H1 (cell line): Measurements from ENCODE around the gene WSCD2. TPM values are rescaled to one million over a fixed set of nuclear protein-coding genes. Genes with fewer than 3 reads are reported as not detected.

Experiments
- CTCF ChIA-PET: fragments of 300-600 bp; sonication (Branson Sonifier 250); formaldehyde crosslinking; loops from one replicate; lab custom pipeline; 2021; ENCODE audit not compliant: partially characterized antibody; lab: Charles Lee
- POLR2A ChIA-PET: fragments of 300-600 bp; sonication (Branson Sonifier 250); formaldehyde crosslinking; loops from one replicate; lab custom pipeline; 2021; ENCODE audit warnings: inconsistent platforms; ENCODE audit not compliant: partially characterized antibody; lab: Charles Lee
- DNase-seq, 2 experiments: peaks; one replicate each; pipeline versions ENCODE4 v3.0.0 to v3.0.0-alpha.2; 2010 to 2022; ENCODE audit warnings: low spot score in 2 of 2, low read depth in 1 of 2, mixed read lengths in 1 of 2
- FAIRE-seq: peaks from 2 replicates; lab custom pipeline; 2011; peaks lifted over from hg19 to GRCh38; lab: Jason Lieb, UNC
- H2AFZ ChIP-seq: 2 replicates; pipeline ENCODE4 v1.8.1; 2012; ENCODE audit warnings: low read length, inconsistent platforms
- H2AK5ac ChIP-seq: 2 replicates; pipeline ENCODE4 v1.6.1; 2013; ENCODE audit warnings: low read depth, low read length
- H2BK120ac ChIP-seq: replicated peaks from 2 replicates; pipeline ENCODE3; 2013; ENCODE audit warnings: low read depth, low read length, inconsistent platforms
- H2BK12ac ChIP-seq: 2 replicates; pipeline ENCODE4 v1.6.1; 2013; ENCODE audit warnings: low read depth, low read length
- H2BK15ac ChIP-seq: 2 replicates; pipeline ENCODE4 v1.6.1; 2013; ENCODE audit warnings: low read length
- H2BK20ac ChIP-seq: 2 replicates; pipeline ENCODE4 v1.6.1; 2013; ENCODE audit warnings: low read length
- H2BK5ac ChIP-seq: 2 replicates; pipeline ENCODE4 v1.6.1; 2013; ENCODE audit warnings: low read depth, low read length
- H3K14ac ChIP-seq: 2 replicates; pipeline ENCODE4 v1.6.1; 2013; ENCODE audit warnings: inconsistent platforms; ENCODE audit not compliant: insufficient read length
- H3K18ac ChIP-seq: 2 replicates; pipeline ENCODE4 v1.6.1; 2013; ENCODE audit warnings: low read length; ENCODE audit errors: extremely low read depth
- H3K23ac ChIP-seq: 2 replicates; pipeline ENCODE4 v1.6.1; 2013; ENCODE audit warnings: inconsistent platforms; ENCODE audit not compliant: insufficient read length
- H3K23me2 ChIP-seq: 2 replicates; pipeline ENCODE4 v1.6.1; 2013; ENCODE audit warnings: low read depth, low read length
- H3K27ac ChIP-seq: 2 replicates; pipeline ENCODE4 v1.6.1; 2011; ENCODE audit warnings: low read depth, low read length, inconsistent platforms
- H3K27me3 ChIP-seq, 4 experiments: replicated peaks in 1 of 4; 1 replicate in 1 of 4; 2 replicates in 3 of 4; pipeline versions ENCODE4 v1.6.1 to v1.8.1; 2011 to 2013; ENCODE audit warnings: low read length in 3 of 4, mild to moderate bottlenecking in 3 of 4, inconsistent platforms in 2 of 4, mixed read lengths in 2 of 4, moderate library complexity in 1 of 4; ENCODE audit not compliant: control insufficient read depth in 3 of 4, insufficient read depth in 3 of 4; ENCODE audit errors: extremely low read depth in 1 of 4
- H3K36me3 ChIP-seq, 4 experiments: 2 replicates each; pipeline versions ENCODE4 v1.6.1 to v1.8.1; 2011 to 2013; ENCODE audit warnings: mild to moderate bottlenecking in 4 of 4, low read length in 3 of 4, moderate library complexity in 2 of 4, control low read depth in 1 of 4, inconsistent platforms in 1 of 4; ENCODE audit not compliant: insufficient read depth in 4 of 4, control insufficient read depth in 2 of 4
- H3K4ac ChIP-seq: replicated peaks from 2 replicates; pipeline ENCODE3; 2013; ENCODE audit warnings: low read length, low read depth, mixed read lengths, inconsistent platforms; ENCODE audit not compliant: insufficient read length
- H3K4me1 ChIP-seq, 4 experiments: replicated peaks in 1 of 4; 1 replicate in 1 of 4; 2 replicates in 3 of 4; pipeline versions ENCODE4 v1.6.1 to v1.8.1; 2011 to 2013; ENCODE audit warnings: low read length in 3 of 4, inconsistent platforms in 2 of 4, mixed read lengths in 1 of 4; ENCODE audit not compliant: insufficient read depth in 4 of 4, control insufficient read depth in 3 of 4
- H3K4me2 ChIP-seq, 2 experiments: 2 replicates each; pipeline versions ENCODE4 v1.6.1 to v1.8.1; 2011 to 2013; ENCODE audit warnings: low read depth in 2 of 2, low read length in 2 of 2, control low read depth in 1 of 2, inconsistent platforms in 1 of 2, mild to moderate bottlenecking in 1 of 2; ENCODE audit not compliant: insufficient read depth in 1 of 2
- H3K4me3 ChIP-seq, 4 experiments: fragments of 200-600, 300-600 bp in 1 of 4; sonication (generic), shearing (Covaris generic), sonication (Bioruptor Twin) in 1 of 4; 2 replicates each; pipeline versions ENCODE4 v1.5.1 to v1.8.1; 2011 to 2016; ENCODE audit warnings: low read length in 4 of 4, low read depth in 3 of 4, control low read depth in 2 of 4, inconsistent platforms in 2 of 4, mild to moderate bottlenecking in 2 of 4, mixed read lengths in 1 of 4, moderate library complexity in 1 of 4; ENCODE audit not compliant: insufficient read depth in 2 of 4; ENCODE audit errors: extremely low read depth in 1 of 4
- H3K56ac ChIP-seq: replicated peaks from 2 replicates; pipeline ENCODE3; 2013; ENCODE audit warnings: low read depth, mild to moderate bottlenecking, mixed read lengths, low read length, inconsistent platforms; ENCODE audit not compliant: insufficient read length
- H3K79me1 ChIP-seq: 2 replicates; pipeline ENCODE4 v1.6.1; 2013; ENCODE audit warnings: low read depth, low read length, control low read depth
- H3K79me2 ChIP-seq, 2 experiments: 2 replicates each; pipeline versions ENCODE4 v1.6.1 to v1.8.1; 2012 to 2013; ENCODE audit warnings: low read length in 2 of 2, mild to moderate bottlenecking in 2 of 2, inconsistent platforms in 1 of 2; ENCODE audit not compliant: insufficient read depth in 2 of 2, control insufficient read depth in 1 of 2
- H3K9ac ChIP-seq, 4 experiments: replicated peaks in 1 of 4; 1 replicate in 1 of 4; 2 replicates in 3 of 4; pipeline versions ENCODE4 v1.6.1 to v1.8.1; 2011 to 2013; ENCODE audit warnings: low read depth in 3 of 4, low read length in 3 of 4, control low read depth in 2 of 4, mild to moderate bottlenecking in 2 of 4, moderate library complexity in 2 of 4, inconsistent platforms in 1 of 4; ENCODE audit errors: extremely low read depth in 1 of 4
- H3K9me3 ChIP-seq, 2 experiments: 2 replicates each; pipeline versions ENCODE4 v1.6.1 to v1.8.1; 2012 to 2013; ENCODE audit warnings: mild to moderate bottlenecking in 2 of 2, moderate library complexity in 2 of 2, control low read depth in 1 of 2, inconsistent platforms in 1 of 2, low read depth in 1 of 2, low read length in 1 of 2, mixed read lengths in 1 of 2; ENCODE audit not compliant: insufficient read depth in 2 of 2
- H4K20me1 ChIP-seq, 2 experiments: replicated peaks in 1 of 2; 2 replicates each; pipeline versions ENCODE3 to v1.8.1; 2011 to 2013; ENCODE audit warnings: inconsistent platforms in 2 of 2, low read length in 2 of 2, mild to moderate bottlenecking in 1 of 2; ENCODE audit not compliant: insufficient read depth in 2 of 2, control insufficient read depth in 1 of 2
- H4K5ac ChIP-seq: 2 replicates; pipeline ENCODE4 v1.6.1; 2013; ENCODE audit warnings: low read length, low read depth, mixed read lengths, inconsistent platforms; ENCODE audit not compliant: insufficient read length
- H4K8ac ChIP-seq: 2 replicates; pipeline ENCODE4 v1.8.0; 2013; ENCODE audit warnings: mild to moderate bottlenecking, moderate library complexity, low read length, inconsistent platforms; ENCODE audit not compliant: insufficient read depth; ENCODE audit errors: extremely low read depth
- H4K91ac ChIP-seq: replicated peaks from 2 replicates; pipeline ENCODE3; 2013; ENCODE audit warnings: low read length, mixed read lengths, inconsistent platforms; ENCODE audit not compliant: insufficient read length
- HDAC2 ChIP-seq, 2 experiments: fragments of 300-600 bp in 1 of 2; sonication (generic) in 1 of 2; IDR thresholded peaks; 2 replicates each; pipeline ENCODE4 v1.6.1; 2011 to 2012; ENCODE audit warnings: low read depth in 2 of 2, low read length in 2 of 2, mild to moderate bottlenecking in 2 of 2, moderate library complexity in 2 of 2, borderline replicate concordance in 1 of 2, inconsistent platforms in 1 of 2
- RAD21 ChIP-seq, 2 experiments: IDR thresholded peaks in 1 of 2; conservative IDR thresholded peaks in 1 of 2; 2 replicates each; pipeline ENCODE4 v1.6.1; 2011; ENCODE audit warnings: low read depth in 2 of 2, low read length in 2 of 2, improper control_type of control experiment in 1 of 2, inconsistent platforms in 1 of 2, mild to moderate bottlenecking in 1 of 2, moderate library complexity in 1 of 2
- WGBS, 2 experiments: shearing (Covaris generic) in 1 of 2; methylation state at CpG; one replicate each; pipeline versions ENCODE4 v1.1.6 to v1.1.7; 2013 to 2015; ENCODE audit warnings: low lambda C conversion rate in 2 of 2, mixed read lengths in 2 of 2, inconsistent platforms in 1 of 2, low coverage in 1 of 2, missing lambda C conversion rate in 1 of 2; ENCODE audit not compliant: insufficient replicate concordance in 2 of 2, insufficient coverage in 1 of 2, insufficient read length in 1 of 2; ENCODE audit errors: extremely low coverage in 1 of 2, missing lambda C conversion rate in 1 of 2; 5-methylcytosine and 5-hydroxymethylcytosine counted together
- polyA plus RNA-seq, 7 experiments: library from polyadenylated mRNA; depleted of rRNA in 3 of 7; stranded (reverse) in 5 of 7; unstranded in 2 of 7; fragments of >200 nt in 5 of 7; fragments of 200-250 nt in 2 of 7; gene quantifications; 1 replicate in 5 of 7; 2 replicates in 1 of 7; 4 replicates in 1 of 7; pipeline versions ENCODE4 v1.2.1 to v1.2.3, GENCODE V29; 2011 to 2013; ENCODE audit warnings: missing spikeins in 2 of 7, mixed read lengths in 2 of 7
- total RNA-seq: library from RNA; stranded (reverse); fragmentation: NEBNext Ultra II Directional; extraction: Animal tissue kit (Norgen Biotek cat#: 25700); gene quantifications from 2 replicates; pipeline ENCODE4 v1.2.1, GENCODE V29; 2021

Gene WSCD2
- total and polyA plus RNA-seq, 2 of the 8 experiments (the other 6 are each of a cell fraction or from before 2014, with no cell fraction given), result 1.3 to 2.2 TPM

GRCh38 chr12:108201808-108202207, 72.7 kb downstream of the WSCD2 start:
- Histone ChIP-seq H3K27me3 (no peaks in the 10 kb centered on the region), H4K91ac (no peak overlapping the region), H2BK5ac (no peak overlapping the region), H3K79me1 (no peaks in the 10 kb centered on the region), H3K79me2 (no peaks in the 10 kb centered on the region), H4K20me1 (no peaks in the 10 kb centered on the region), H3K4me2 (no peak overlapping the region), H3K18ac (no peak overlapping the region), H2AFZ (no peak overlapping the region), H3K4me1 (no peaks in the 10 kb centered on the region), H3K14ac (no peak overlapping the region), H3K4ac (no peak overlapping the region), H3K36me3 (no peaks in the 10 kb centered on the region), H3K23me2 (no peaks in the 10 kb centered on the region), H3K23ac (no peak overlapping the region), H3K4me3 (no peak overlapping the region), H3K9me3 (peaks cover 2% of the 10 kb centered on the region in 2 experiments; a peak in 2 of 4 replicates), H4K8ac (no peak overlapping the region), H2BK12ac (no peak overlapping the region), H2BK20ac (no peak overlapping the region), H2BK120ac (no peak overlapping the region), H3K56ac (no peak overlapping the region), H2AK5ac (no peak overlapping the region), H3K9ac (no peak overlapping the region), H2BK15ac (no peak overlapping the region), H3K27ac (no peak overlapping the region), H4K5ac (no peak overlapping the region)
- ChIA-PET CTCF (interaction anchor here (0.7 to 2.8 kb wide), 10 partner anchors 7 to 294 kb away, joined by 3 to 14 read pairs (median 4); no protein-coding TSS in a partner anchor), POLR2A (no interaction called here)
- TF ChIP-seq RAD21 (IDR thresholded peaks at IDR 0.05 in 1 of 2, conservative IDR thresholded peaks at IDR 0.05 in 1 of 2; ENCODE audit: low read depth in 2 of 2, low read length in 2 of 2), result no peak
- no peak for TF ChIP-seq HDAC2 (IDR thresholded peaks at IDR 0.05; ENCODE audit: borderline replicate concordance in 1 of 2, low read depth in 2 of 2, low read length in 2 of 2)
- 84% methylated on average over 6 of the region's 6 CpGs; no CpG with 5 or more reads in 1 of the 2 experiments for WGBS, 2 experiments
- DNase-seq (no peak), FAIRE-seq (no peak)
